ENCODE data around the gene RPS21.
A peak's percentile ranks its signal among the peaks of the same experiment; 100 is the strongest.
"Not testable (repeated sequence)": the region's sequence is repeated elsewhere in the genome, so short reads cannot be mapped to it uniquely, and the experiment has no call there.

The RPS21 gene

GRCh38 chr20:62422636-62423325, 35.9 kb downstream of the RPS21 start:
- no peak for TF ChIP-seq CTCF (conservative IDR thresholded peaks at IDR 0.05)

GRCh38 chr20:62423326-62423706, 36.4 kb downstream of the RPS21 start:
- no peak for TF ChIP-seq CTCF (conservative IDR thresholded peaks at IDR 0.05)
- H3K27ac ChIP-seq, result no peak overlapping the region

More at GRCh38 chr20:62422636-62423325, 35.9 kb downstream of the RPS21 start:
- H3K27ac ChIP-seq, result no peak overlapping the region

DNA sequence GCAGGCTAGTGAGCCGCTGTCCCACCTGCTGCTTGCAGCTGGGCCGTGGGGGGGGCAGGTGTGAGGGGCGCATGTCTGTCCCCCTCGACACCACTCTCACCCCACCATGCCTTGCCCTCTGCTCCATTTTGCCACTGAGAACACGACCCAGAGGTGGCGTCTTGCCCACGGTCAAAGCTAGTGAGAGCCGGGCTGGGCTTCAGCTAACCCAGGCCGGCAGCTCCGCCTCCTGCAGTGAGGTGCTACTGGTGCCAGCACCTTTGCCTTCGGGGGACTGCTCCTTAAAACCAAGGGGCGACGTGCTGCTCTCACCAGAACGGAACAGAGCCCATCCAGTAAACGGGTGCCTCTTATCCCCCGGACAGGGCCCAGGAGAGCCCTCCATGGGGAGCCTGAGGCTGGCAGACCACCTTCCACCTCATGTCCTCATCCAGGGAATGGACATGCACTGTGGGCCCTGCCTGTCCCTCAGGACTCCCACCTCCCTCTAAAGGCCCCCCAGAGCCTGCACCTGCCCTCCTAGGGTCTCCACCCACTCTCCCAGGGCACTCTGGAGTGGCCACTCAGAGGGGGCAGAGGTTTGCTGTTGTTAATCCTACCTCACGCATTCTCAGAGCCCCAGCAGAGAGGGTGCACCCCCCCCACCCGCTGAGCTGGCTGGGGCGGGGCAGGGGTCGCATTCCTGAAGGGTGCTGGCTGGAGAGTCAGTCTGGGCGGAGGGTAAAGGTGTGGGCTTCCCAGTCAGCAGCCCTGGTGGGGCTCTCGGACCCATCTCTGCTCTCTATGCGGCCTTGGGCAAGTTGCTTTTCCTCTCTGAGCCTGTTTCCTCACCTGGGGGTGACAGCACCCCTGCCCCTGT, 37.6 kb downstream of the RPS21 start:
- TF ChIP-seq CTCF (conservative IDR thresholded peaks at IDR 0.05), result no peak
- no peak overlapping the region for H3K27ac ChIP-seq

DNA sequence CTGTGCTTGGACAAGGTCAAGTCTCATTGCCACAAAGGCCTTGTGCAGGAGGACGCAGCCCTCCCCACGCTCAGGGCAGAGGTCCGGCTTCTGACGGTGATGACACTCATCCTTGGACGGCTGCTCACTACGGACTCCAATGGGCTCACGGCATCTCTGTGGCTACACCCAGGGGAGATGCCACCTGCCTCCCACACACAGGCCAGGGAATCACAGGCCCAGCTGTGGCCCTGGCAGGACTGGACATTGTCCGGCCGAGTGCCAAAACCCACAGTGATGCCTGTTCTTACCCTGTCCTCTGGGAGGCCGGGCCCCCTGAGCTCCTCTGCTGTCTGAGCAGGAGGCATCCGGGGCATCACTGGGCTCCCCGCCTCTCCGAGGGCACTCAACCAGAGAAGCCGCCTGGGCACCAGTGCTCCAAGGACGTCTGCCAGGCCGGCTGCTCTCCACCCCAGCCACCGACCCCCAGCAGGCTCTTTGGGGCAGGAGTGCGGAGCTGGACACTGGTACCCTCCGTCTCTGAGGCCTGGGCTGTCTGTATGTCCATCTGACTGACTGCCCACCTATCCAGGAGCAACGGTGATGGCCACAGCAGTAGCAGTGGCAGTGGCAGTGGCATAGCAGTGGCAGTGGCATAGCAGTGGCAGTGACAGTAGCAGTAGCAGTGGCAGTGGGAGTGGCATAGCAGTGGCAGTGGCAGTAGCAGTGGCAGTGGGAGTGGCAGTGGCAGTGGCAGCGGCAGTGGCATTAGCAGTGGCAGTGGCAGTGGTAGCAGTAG, 38.6 kb downstream of the RPS21 start:
- H3K27ac ChIP-seq, result no peak overlapping the region
- no peak for TF ChIP-seq CTCF (conservative IDR thresholded peaks at IDR 0.05)

DNA sequence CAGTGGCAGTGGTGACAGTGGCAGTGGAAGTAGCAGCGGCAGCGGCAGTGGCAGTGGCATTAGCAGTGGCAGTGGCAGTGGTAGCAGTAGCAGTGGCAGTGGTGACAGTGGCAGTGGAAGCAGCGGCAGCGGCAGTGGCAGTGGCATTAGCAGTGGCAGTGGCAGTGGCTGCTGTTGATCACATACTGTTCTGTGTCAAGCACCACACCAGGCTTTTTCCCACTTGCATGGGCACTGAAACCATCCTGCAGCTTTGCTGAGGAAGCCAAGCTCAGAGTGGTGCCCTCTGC, 39.1 kb downstream of the RPS21 start:
- H3K27ac ChIP-seq, result not testable (repeated sequence)

DNA sequence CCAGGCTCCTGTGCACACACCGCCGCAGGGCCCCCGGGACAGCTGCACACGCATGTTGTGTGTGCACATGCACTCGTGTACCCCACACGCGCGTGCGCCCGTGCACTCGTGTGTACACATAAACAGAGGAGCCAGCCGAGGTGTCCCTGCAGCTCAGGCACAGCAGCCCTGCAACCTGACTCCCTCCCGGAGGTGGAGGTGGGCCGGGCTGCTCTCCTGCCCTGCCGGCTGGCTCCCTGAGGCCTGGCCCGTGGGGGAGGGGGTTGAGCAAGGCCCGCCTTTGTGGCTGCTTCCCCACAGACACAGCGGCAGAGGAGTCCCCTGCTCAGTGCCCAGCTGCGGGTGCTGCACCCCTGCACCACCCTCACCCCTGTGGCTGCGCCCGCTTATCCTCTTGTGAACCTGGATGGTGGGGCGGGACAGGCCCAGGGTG, 39.8 kb downstream of the RPS21 start:
- peak overlapping the region; percentile 91 for H3K27ac ChIP-seq

More for the DNA sequence above, 39.8 kb downstream of the RPS21 start:
- no peak for TF ChIP-seq CTCF (conservative IDR thresholded peaks at IDR 0.05)
